Panc1 (cell line): Measurements from ENCODE around the gene RDX. TPM values are rescaled to one million over a fixed set of nuclear protein-coding genes. Genes with fewer than 3 reads are reported as not detected.
"Not testable (repeated sequence)": the region's sequence is repeated elsewhere in the genome, so short reads cannot be mapped to it uniquely, and the experiment has no call there.

Source experiments
- ATAC-seq: fragments of 200-7000 bp; cut with Tn5 transposase; 2 replicates; pipeline ENCODE4 v1.9.1; 2020; ENCODE audit warnings: mild to moderate bottlenecking, moderate library complexity
- BruUV-seq: library from RNA; stranded (reverse); fragments of 400-500 nt; replicated peaks from 2 replicates; lab custom pipeline; 2021; lab: Mats Ljungman, UMichigan
- CTCF ChIA-PET: fragments of 300-600 bp; sonication (Branson Sonifier 250); formaldehyde crosslinking; loops from one replicate; lab custom pipeline; 2022; ENCODE audit warnings: antibody characterized with exemption; lab: Charles Lee
- POLR2A ChIA-PET: fragments of 300-600 bp; sonication (Branson Sonifier 250); formaldehyde crosslinking; loops from one replicate; lab custom pipeline; 2022; ENCODE audit warnings: antibody characterized with exemption; lab: Charles Lee
- DNase-seq: peaks from one replicate; pipeline ENCODE4 v3.0.0-alpha.2; 2010; ENCODE audit warnings: low read depth, low spot score
- H3K27ac ChIP-seq: 2 replicates; pipeline ENCODE4 v1.5.1; 2011; ENCODE audit warnings: mild to moderate bottlenecking, low read length, inconsistent platforms
- H3K27me3 ChIP-seq: fragments of 200-500 bp; sonication (Bioruptor generic); 2 replicates; pipeline ENCODE4 v1.6.0; 2014; ENCODE audit warnings: low read length, inconsistent platforms; ENCODE audit not compliant: control insufficient read depth, insufficient read depth
- H3K36me3 ChIP-seq: fragments of 200-500 bp; sonication (Bioruptor generic); 2 replicates; pipeline ENCODE4 v1.5.1; 2014; ENCODE audit warnings: inconsistent platforms, mild to moderate bottlenecking, low read length, moderate library complexity; ENCODE audit not compliant: control insufficient read depth, insufficient read depth
- H3K4me1 ChIP-seq: 2 replicates; pipeline ENCODE4 v1.5.1; 2011; ENCODE audit warnings: inconsistent platforms, mild to moderate bottlenecking, low read length, moderate library complexity; ENCODE audit not compliant: control insufficient read depth, insufficient read depth
- H3K4me3 ChIP-seq, 2 experiments: 2 replicates each; pipeline ENCODE4 v1.5.1; 2011 to 2012; ENCODE audit warnings: low read depth in 2 of 2, low read length in 2 of 2, mild to moderate bottlenecking in 2 of 2, inconsistent platforms in 1 of 2, moderate library complexity in 1 of 2
- H3K9me3 ChIP-seq: fragments of 200-500 bp; sonication (Bioruptor generic); 2 replicates; pipeline ENCODE4 v1.5.1; 2014; ENCODE audit warnings: low read depth, mild to moderate bottlenecking, inconsistent platforms, low read length, moderate library complexity; ENCODE audit not compliant: control insufficient read depth, insufficient read depth
- POLR2AphosphoS5 ChIP-seq: IDR thresholded peaks from 2 replicates; pipeline ENCODE4 v1.6.1; 2012; ENCODE audit warnings: mild to moderate bottlenecking, low read depth, low read length, moderate library complexity
- SIN3A ChIP-seq: IDR thresholded peaks from 2 replicates; pipeline ENCODE4 v1.6.1; 2012; ENCODE audit warnings: low read depth, mild to moderate bottlenecking, low read length, moderate library complexity, borderline replicate concordance; ENCODE audit not compliant: insufficient read depth
- TCF7L2 ChIP-seq: IDR thresholded peaks from 2 replicates; pipeline ENCODE4 v1.6.1; 2011; ENCODE audit warnings: mild to moderate bottlenecking, low read depth, low read length, inconsistent platforms
- in situ Hi-C: cut with HindIII; loops from 2 replicates; pipeline ENCODE4 v1.10.0; 2016; ENCODE audit warnings: low sequenced_read_pairs, low pct_unique_long_range_greater_than_20kb
- intact Hi-C: fragments of 100-400 bp; cut with micrococcal nuclease; formaldehyde crosslinking; loops from one replicate; pipeline ENCODE4 v1.10.0; 2022; ENCODE audit not compliant: unreplicated experiment
- total RNA-seq: library from RNA; stranded (reverse); gene quantifications from one replicate; pipeline ENCODE4 v1.2.1, GENCODE V29; 2021; ENCODE audit not compliant: unreplicated experiment
- TF ChIP-seq, protein P1 (sequence below): fragments of 450-650 bp; IDR thresholded peaks from 2 replicates; pipeline ENCODE4 v1.5.1; 2017; ENCODE audit warnings: mild to moderate bottlenecking
- TF ChIP-seq, protein P2 (sequence below), 2 experiments: IDR thresholded peaks; 2 replicates each; pipeline ENCODE4 v1.6.1; 2011 to 2012; ENCODE audit warnings: low read depth in 2 of 2, control low read depth in 1 of 2, low read length in 1 of 2, mild to moderate bottlenecking in 1 of 2, moderate library complexity in 1 of 2; ENCODE audit not compliant: insufficient read depth in 1 of 2

The RDX gene
- total RNA-seq, 1 experiment from 2014 or later, result 200 TPM

DNA sequence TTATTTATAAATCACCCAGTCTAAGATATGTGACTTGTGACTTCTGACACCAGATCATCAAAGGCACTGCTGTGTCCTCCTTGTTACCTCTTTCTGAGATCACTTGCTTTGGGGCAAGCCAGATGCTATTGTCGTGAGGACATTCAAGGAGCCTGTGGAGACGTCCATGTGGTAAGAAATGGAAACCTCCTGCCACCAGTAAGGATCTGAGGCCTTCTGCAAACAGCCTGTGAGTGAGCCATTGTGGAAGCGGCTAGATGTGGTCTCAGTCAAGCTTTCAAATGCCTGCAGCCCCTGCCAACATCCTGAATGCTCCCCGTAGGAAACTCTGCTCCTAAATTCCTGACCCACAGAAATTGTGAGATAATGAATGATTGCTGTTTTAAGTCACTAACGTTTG is 11.7 kb upstream of the RDX start:
- H3K27me3 ChIP-seq, result no peaks in the 10 kb centered on the region
- CTCF ChIA-PET, result no interaction called here
- no peaks in the 10 kb centered on the region for H3K36me3 ChIP-seq
- intact Hi-C loops (no loop called here), in situ Hi-C loops (no loop called here)
- H3K4me1 ChIP-seq, result peaks cover 9% of the 10 kb centered on the region; the same call in 1 of the 2 replicates
- no peak for TF ChIP-seq POLR2AphosphoS5
- H3K9me3 ChIP-seq, result no peaks in the 10 kb centered on the region
- no peak overlapping the region for H3K4me3 ChIP-seq
- BruUV-seq, result no TSS peak
- POLR2A ChIA-PET, result no interaction called here
- no peak overlapping the region for H3K27ac ChIP-seq
- DNase-seq (no peak), ATAC-seq (0 out of 2 replicates have a peak, but pooled peaks have one; percentile 17)

DNA sequence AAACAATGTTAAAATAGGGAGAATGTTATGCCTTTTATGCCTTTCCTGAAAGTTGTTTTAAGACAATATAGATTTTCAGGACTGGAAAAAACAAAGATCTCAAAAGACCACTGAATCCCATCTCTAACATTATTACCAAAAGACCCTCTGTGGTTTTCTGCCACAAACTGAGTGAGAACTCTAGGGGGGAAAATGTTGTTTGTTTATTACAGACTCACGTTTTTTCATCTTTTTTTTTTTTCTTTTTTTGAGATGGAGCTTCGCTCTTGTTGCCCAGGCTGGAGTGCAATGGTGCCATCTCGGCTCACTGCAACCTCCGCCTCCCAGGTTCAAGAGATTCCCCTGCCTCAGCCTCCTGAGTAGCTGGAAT is 9.6 kb upstream of the RDX start:
- BruUV-seq, DNase-seq, H3K27me3 ChIP-seq, CTCF ChIA-PET, H3K4me1 ChIP-seq, H3K36me3 ChIP-seq, ATAC-seq, H3K4me3 ChIP-seq, in situ Hi-C loops, intact Hi-C loops, H3K9me3 ChIP-seq: not testable (repeated sequence)
- POLR2A ChIA-PET, result interaction anchor here (0.6 kb wide), 2 partner anchors 30 to 134 kb away, joined by 3 to 4 read pairs; no protein-coding TSS in a partner anchor
- H3K27ac ChIP-seq, result 0 out of 2 replicates have a peak overlapping the region, but pooled peaks have one; percentile 23

DNA sequence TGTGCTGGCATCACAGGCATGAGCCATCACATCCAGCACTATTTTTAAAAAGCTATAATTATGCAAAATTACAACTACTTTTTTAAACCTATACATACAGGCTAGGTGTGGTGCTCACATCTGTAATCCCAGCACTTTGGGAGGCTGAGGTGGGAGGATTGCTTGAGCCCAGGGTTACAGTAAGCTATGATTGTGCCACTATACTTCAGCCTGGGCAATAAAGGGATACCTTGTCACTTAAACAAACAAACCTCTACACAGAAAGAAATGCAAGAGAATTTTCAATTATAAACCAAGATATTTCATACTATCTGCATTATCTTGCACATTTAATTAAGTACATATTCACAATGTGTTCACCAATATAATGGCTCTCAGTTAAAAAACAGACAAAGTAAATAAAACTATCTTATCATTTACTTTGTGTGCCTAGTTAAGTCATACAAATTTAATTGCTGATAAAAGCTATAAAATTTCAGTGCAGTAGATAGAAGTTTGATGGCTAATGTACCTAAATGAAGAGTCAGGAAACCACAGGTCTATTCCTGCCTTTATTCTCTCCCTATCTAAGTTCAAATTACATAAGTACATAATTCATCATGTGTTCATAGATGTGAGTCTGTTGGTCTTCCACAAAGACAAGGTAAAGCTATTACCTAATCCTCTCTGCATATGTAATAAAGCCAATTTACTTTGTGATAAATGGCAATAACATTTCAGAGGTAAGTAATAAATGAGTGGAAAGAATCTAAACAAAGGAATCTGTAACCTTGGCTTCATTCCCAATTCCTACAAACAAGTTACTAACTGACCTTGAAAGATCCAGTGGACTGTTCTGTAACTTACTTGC is 9.0 kb upstream of the RDX start:
- Histone ChIP-seq H3K4me3 (no peak overlapping the region), H3K27ac (0 out of 2 replicates have a peak overlapping the region, but pooled peaks have one; percentile 23), H3K4me1 (peaks cover 9% of the 10 kb centered on the region; the same call in 1 of the 2 replicates), H3K27me3 (no peaks in the 10 kb centered on the region), H3K9me3 (no peaks in the 10 kb centered on the region), H3K36me3 (no peaks in the 10 kb centered on the region)
- no peak for DNase-seq
- intact Hi-C loops (no loop called here), in situ Hi-C loops (no loop called here)
- CTCF ChIA-PET, result interaction anchor here (0.6 kb wide), 1 partner anchor 9 kb away, joined by 3 read pairs; no protein-coding TSS in a partner anchor
- POLR2A ChIA-PET, result interaction anchor here (0.5 to 0.6 kb wide), 2 partner anchors 31 to 1462 kb away, joined by 4 read pairs; no protein-coding TSS in a partner anchor
- no TSS peak for BruUV-seq
- TF ChIP-seq, protein P1, sequence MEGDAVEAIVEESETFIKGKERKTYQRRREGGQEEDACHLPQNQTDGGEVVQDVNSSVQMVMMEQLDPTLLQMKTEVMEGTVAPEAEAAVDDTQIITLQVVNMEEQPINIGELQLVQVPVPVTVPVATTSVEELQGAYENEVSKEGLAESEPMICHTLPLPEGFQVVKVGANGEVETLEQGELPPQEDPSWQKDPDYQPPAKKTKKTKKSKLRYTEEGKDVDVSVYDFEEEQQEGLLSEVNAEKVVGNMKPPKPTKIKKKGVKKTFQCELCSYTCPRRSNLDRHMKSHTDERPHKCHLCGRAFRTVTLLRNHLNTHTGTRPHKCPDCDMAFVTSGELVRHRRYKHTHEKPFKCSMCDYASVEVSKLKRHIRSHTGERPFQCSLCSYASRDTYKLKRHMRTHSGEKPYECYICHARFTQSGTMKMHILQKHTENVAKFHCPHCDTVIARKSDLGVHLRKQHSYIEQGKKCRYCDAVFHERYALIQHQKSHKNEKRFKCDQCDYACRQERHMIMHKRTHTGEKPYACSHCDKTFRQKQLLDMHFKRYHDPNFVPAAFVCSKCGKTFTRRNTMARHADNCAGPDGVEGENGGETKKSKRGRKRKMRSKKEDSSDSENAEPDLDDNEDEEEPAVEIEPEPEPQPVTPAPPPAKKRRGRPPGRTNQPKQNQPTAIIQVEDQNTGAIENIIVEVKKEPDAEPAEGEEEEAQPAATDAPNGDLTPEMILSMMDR, result no peak
- TF ChIP-seq TCF7L2 (peak; percentile 89), SIN3A (no peak)
- ATAC-seq, result peak; percentile 76

DNA sequence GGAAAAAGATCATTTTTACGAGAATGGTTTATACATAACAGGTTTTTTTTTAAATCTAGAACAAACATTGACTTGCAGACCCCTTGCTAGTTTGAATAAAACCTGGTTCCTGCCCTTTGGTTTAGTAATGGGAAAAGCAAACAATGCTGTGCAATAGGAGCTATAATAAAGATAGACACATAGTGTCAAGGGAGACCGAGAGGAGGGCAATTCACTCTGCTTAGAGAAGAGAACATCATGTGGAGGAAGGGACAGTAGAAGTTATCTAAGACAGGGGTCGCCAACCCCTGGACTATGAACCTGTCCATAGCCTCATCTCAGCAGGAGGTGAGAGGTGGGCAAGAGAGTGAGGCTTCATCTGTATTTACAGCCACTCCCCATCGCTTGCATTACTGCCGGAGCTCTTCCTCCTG is 7.0 kb upstream of the RDX start:
- ATAC-seq, result no peak
- Histone ChIP-seq H3K27ac (no peak overlapping the region), H3K27me3 (no peaks in the 10 kb centered on the region), H3K36me3 (no peaks in the 10 kb centered on the region), H3K4me1 (peaks cover 9% of the 10 kb centered on the region; the same call in 1 of the 2 replicates), H3K4me3 (no peak overlapping the region), H3K9me3 (no peaks in the 10 kb centered on the region)
- no TSS peak for BruUV-seq
- intact Hi-C loops (no loop called here), in situ Hi-C loops (no loop called here)
- ChIA-PET CTCF (no interaction called here), POLR2A (no interaction called here)
- TF ChIP-seq SIN3A (no peak), TCF7L2 (no peak), POLR2AphosphoS5 (no peak)
- TF ChIP-seq, protein P2, sequence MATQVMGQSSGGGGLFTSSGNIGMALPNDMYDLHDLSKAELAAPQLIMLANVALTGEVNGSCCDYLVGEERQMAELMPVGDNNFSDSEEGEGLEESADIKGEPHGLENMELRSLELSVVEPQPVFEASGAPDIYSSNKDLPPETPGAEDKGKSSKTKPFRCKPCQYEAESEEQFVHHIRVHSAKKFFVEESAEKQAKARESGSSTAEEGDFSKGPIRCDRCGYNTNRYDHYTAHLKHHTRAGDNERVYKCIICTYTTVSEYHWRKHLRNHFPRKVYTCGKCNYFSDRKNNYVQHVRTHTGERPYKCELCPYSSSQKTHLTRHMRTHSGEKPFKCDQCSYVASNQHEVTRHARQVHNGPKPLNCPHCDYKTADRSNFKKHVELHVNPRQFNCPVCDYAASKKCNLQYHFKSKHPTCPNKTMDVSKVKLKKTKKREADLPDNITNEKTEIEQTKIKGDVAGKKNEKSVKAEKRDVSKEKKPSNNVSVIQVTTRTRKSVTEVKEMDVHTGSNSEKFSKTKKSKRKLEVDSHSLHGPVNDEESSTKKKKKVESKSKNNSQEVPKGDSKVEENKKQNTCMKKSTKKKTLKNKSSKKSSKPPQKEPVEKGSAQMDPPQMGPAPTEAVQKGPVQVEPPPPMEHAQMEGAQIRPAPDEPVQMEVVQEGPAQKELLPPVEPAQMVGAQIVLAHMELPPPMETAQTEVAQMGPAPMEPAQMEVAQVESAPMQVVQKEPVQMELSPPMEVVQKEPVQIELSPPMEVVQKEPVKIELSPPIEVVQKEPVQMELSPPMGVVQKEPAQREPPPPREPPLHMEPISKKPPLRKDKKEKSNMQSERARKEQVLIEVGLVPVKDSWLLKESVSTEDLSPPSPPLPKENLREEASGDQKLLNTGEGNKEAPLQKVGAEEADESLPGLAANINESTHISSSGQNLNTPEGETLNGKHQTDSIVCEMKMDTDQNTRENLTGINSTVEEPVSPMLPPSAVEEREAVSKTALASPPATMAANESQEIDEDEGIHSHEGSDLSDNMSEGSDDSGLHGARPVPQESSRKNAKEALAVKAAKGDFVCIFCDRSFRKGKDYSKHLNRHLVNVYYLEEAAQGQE (IDR thresholded peaks at IDR 0.05; ENCODE audit: insufficient read depth in 1 of 2, low read depth in 2 of 2, low read length in 1 of 2), result no peak
- TF ChIP-seq, protein P1, result no peak
- no peak for DNase-seq
